ENCODE data around the gene ACSF2. TPM values are rescaled to one million over a fixed set of nuclear protein-coding genes. Genes with fewer than 3 reads are reported as not detected.

The ACSF2 gene
- total RNA-seq, 1 experiment from 2014 or later: 12.2 TPM

GRCh38 chr17:50392621-50393020 lies 33.4 kb upstream of the ACSF2 start:
- H3K79me2 ChIP-seq (ENCODE audit: insufficient read depth, low read length): peaks cover 11% of the 10 kb centered on the region; the same call in 1 of the 2 replicates

More at GRCh38 chr17:50392621-50393020, 33.4 kb upstream of the ACSF2 start:
- no CpG with 5 or more reads among the region's 6 CpGs for WGBS (ENCODE audit: extremely low coverage, insufficient read length, low lambda C conversion rate)
- H3K9me3 ChIP-seq (ENCODE audit: control insufficient read depth, low read depth, low read length): no peaks in the 10 kb centered on the region
- H3K4me3 Mint-ChIP-seq: no peak overlapping the region
- no peak overlapping the region for H4K8ac ChIP-seq (replicated peaks; ENCODE audit: insufficient read length, low read depth, low read length)
- no peaks in the 10 kb centered on the region for H3K9me3 Mint-ChIP-seq
- no peak overlapping the region for H2AFZ ChIP-seq (ENCODE audit: low read length)
- H2BK12ac ChIP-seq (ENCODE audit: insufficient read length, low read depth, low read length): no peak overlapping the region
- H3K27me3 Mint-ChIP-seq (ENCODE audit: low read depth): no peaks in the 10 kb centered on the region
- H2BK120ac ChIP-seq (ENCODE audit: low read depth, low read length, poor library complexity, severe bottlenecking): no peak overlapping the region
- H3K18ac ChIP-seq (ENCODE audit: insufficient read length, low read depth, low read length): no peak overlapping the region
- no peak overlapping the region for H3K4ac ChIP-seq (ENCODE audit: low read depth, low read length)
- H3K36me3 Mint-ChIP-seq (ENCODE audit: insufficient read depth in 1 of 3, low read depth in 3 of 3): peaks cover 46 to 75% (median 70%) of the 10 kb centered on the region in 3 experiments; a peak in 6 of 7 replicates
- DNase-seq: no peak
- H3K4me1 Mint-ChIP-seq: peaks cover 8 to 13% of the 10 kb centered on the region in 2 experiments
- H3K4me1 ChIP-seq (ENCODE audit: insufficient read depth, low read length): 0 out of 2 replicates have a peak, but pooled peaks cover 3% of the 10 kb centered on the region
- H3K27ac Mint-ChIP-seq: no peak overlapping the region
- no peak for TF ChIP-seq CTCF (conservative IDR thresholded peaks at IDR 0.05)
- no peak overlapping the region for H2BK5ac ChIP-seq (ENCODE audit: insufficient read length, low read length)
- H3K4me2 ChIP-seq (ENCODE audit: insufficient read depth, insufficient read length, low read length): no peak overlapping the region
- H3K23ac ChIP-seq (ENCODE audit: insufficient read length, low read depth, low read length): no peak overlapping the region
- H3K27ac ChIP-seq (ENCODE audit: insufficient read length, low read depth, low read length): no peak overlapping the region
- H3K56ac ChIP-seq (ENCODE audit: insufficient read length, low read depth, low read length): no peak overlapping the region
- H3K14ac ChIP-seq (ENCODE audit: insufficient read depth, low read length): no peak overlapping the region
- no peaks in the 10 kb centered on the region for H3K27me3 ChIP-seq (ENCODE audit: insufficient read depth, low read length)
- no peak overlapping the region for H2BK20ac ChIP-seq (ENCODE audit: low read depth, low read length, poor library complexity, severe bottlenecking)
- no peak overlapping the region for H4K5ac ChIP-seq (ENCODE audit: insufficient read length, low read depth, low read length)
- peaks cover 12% of the 10 kb centered on the region for H3K23me2 ChIP-seq (ENCODE audit: insufficient read length, low read depth, low read length, poor library complexity, severe bottlenecking)
- H4K20me1 ChIP-seq (ENCODE audit: control insufficient read depth, insufficient read depth, insufficient read length): no peaks in the 10 kb centered on the region
- H3T11ph ChIP-seq (ENCODE audit: low read length): no peak overlapping the region
- H3K79me1 ChIP-seq (ENCODE audit: insufficient read depth, low read depth, low read length, poor library complexity, severe bottlenecking): peaks cover 11% of the 10 kb centered on the region
- H2AK5ac ChIP-seq (ENCODE audit: insufficient read length, low read length): no peak overlapping the region
- no peak overlapping the region for H4K91ac ChIP-seq (ENCODE audit: insufficient read length, low read depth, low read length)
- H3K9ac ChIP-seq (ENCODE audit: extremely low read depth, insufficient read length, low read length): no peak overlapping the region
- no peak overlapping the region for H2BK15ac ChIP-seq (ENCODE audit: low read depth, low read length)
